OCI-LY1 (cell line): Measurements from ENCODE around the gene CCDC12.

Experiments used
- H2AFZ ChIP-seq: fragments of 200-600 bp; sonication (generic), shearing (Covaris generic); 2 replicates; pipeline ENCODE4 v1.6.0; 2014; ENCODE audit warnings: antibody characterized with exemption, mild to moderate bottlenecking, low read length
- H3F3A ChIP-seq: fragments of 200-600 bp; sonication (generic), shearing (Covaris generic); 2 replicates; pipeline ENCODE4 v1.6.0; 2014; ENCODE audit warnings: mild to moderate bottlenecking, antibody characterized with exemption, low read length, moderate library complexity; ENCODE audit not compliant: insufficient read depth
- H3K27ac ChIP-seq: fragments of 200-600 bp; sonication (generic); 2 replicates; pipeline ENCODE4 v1.5.1; 2014; ENCODE audit warnings: low read length, mixed run types, mild to moderate bottlenecking, low read depth; ENCODE audit not compliant: poor library complexity, severe bottlenecking
- H3K27me3 ChIP-seq: fragments of 200-600 bp; sonication (generic); 2 replicates; pipeline ENCODE4 v1.6.0; 2014; ENCODE audit warnings: antibody characterized with exemption, mild to moderate bottlenecking, low read length, moderate library complexity; ENCODE audit not compliant: insufficient read depth
- H3K36me3 ChIP-seq: fragments of 200-600 bp; sonication (generic); 2 replicates; pipeline ENCODE4 v1.6.1; 2014; ENCODE audit warnings: mild to moderate bottlenecking, antibody characterized with exemption, low read length, moderate library complexity, mixed read lengths; ENCODE audit not compliant: insufficient read depth
- H3K4me1 ChIP-seq: fragments of 200-600 bp; sonication (generic); 2 replicates; pipeline ENCODE4 v1.5.1; 2014; ENCODE audit warnings: mild to moderate bottlenecking, low read length, moderate library complexity; ENCODE audit not compliant: insufficient read depth, severe bottlenecking
- H3K4me2 ChIP-seq: fragments of 200-600 bp; sonication (generic), shearing (Covaris generic); 2 replicates; pipeline ENCODE4 v1.6.1; 2014; ENCODE audit warnings: low read length
- H3K4me3 ChIP-seq: fragments of 200-600 bp; sonication (generic); 2 replicates; pipeline ENCODE4 v1.5.1; 2014; ENCODE audit warnings: low read length, low read depth, mild to moderate bottlenecking, mixed read lengths; ENCODE audit not compliant: poor library complexity, severe bottlenecking
- H3K79me2 ChIP-seq: fragments of 200-600 bp; shearing (Covaris generic); 2 replicates; pipeline ENCODE4 v1.6.1; 2016; ENCODE audit warnings: mixed run types, low read length, mixed read lengths; ENCODE audit not compliant: insufficient read depth
- H3K9ac ChIP-seq: fragments of 200-600 bp; sonication (generic), shearing (Covaris generic); 2 replicates; pipeline ENCODE4 v1.6.1; 2014; ENCODE audit warnings: mild to moderate bottlenecking, low read length, mixed read lengths
- H3K9me2 ChIP-seq: fragments of 200-600 bp; sonication (generic), shearing (Covaris generic); 2 replicates; pipeline ENCODE4 v1.6.1; 2014; ENCODE audit warnings: low read depth, mild to moderate bottlenecking, low read length, mixed read lengths
- H3K9me3 ChIP-seq: fragments of 200-600 bp; shearing (Covaris generic); 2 replicates; pipeline ENCODE4 v1.6.1; 2014; ENCODE audit warnings: low read length, mixed read lengths
- H4K20me1 ChIP-seq: fragments of 200-600 bp; sonication (generic), shearing (Covaris generic); 2 replicates; pipeline ENCODE4 v1.6.0; 2016; ENCODE audit warnings: mild to moderate bottlenecking, low read length; ENCODE audit not compliant: insufficient read depth
- EZH2 ChIP-seq: fragments of 200-600 bp; sonication (generic), shearing (Covaris generic); IDR thresholded peaks from 2 replicates; pipeline ENCODE4 v1.8.0; 2017; ENCODE audit warnings: borderline replicate concordance, mixed run types, mild to moderate bottlenecking, antibody characterized with exemption, low read length, moderate library complexity, mixed read lengths
- TF ChIP-seq, protein P1 (sequence below): fragments of 200-600 bp; sonication (generic), shearing (Covaris generic); IDR thresholded peaks from 2 replicates; pipeline ENCODE4 v1.5.1; 2017; ENCODE audit warnings: mild to moderate bottlenecking, antibody characterized with exemption, low read length, moderate library complexity, mixed read lengths

CCDC12 gene

GRCh38 chr3:46923559-46924350 is 52.8 kb downstream of the CCDC12 start:
- Histone ChIP-seq H3K4me1 (peaks cover 31% of the 10 kb centered on the region), H3K79me2 (no peaks in the 10 kb centered on the region), H4K20me1 (no peaks in the 10 kb centered on the region), H3K27me3 (no peaks in the 10 kb centered on the region), H3F3A (peaks cover 8% of the 10 kb centered on the region; the same call in 1 of the 2 replicates), H3K9me3 (no peaks in the 10 kb centered on the region; the same call in 1 of the 2 replicates), H3K9ac (no peak overlapping the region), H3K4me2 (no peak overlapping the region), H3K9me2 (no peaks in the 10 kb centered on the region), H3K27ac (no peak overlapping the region), H2AFZ (no peak overlapping the region), H3K36me3 (peaks cover 82% of the 10 kb centered on the region), H3K4me3 (no peak overlapping the region)
- TF ChIP-seq EZH2, result no peak
- TF ChIP-seq, protein P1, sequence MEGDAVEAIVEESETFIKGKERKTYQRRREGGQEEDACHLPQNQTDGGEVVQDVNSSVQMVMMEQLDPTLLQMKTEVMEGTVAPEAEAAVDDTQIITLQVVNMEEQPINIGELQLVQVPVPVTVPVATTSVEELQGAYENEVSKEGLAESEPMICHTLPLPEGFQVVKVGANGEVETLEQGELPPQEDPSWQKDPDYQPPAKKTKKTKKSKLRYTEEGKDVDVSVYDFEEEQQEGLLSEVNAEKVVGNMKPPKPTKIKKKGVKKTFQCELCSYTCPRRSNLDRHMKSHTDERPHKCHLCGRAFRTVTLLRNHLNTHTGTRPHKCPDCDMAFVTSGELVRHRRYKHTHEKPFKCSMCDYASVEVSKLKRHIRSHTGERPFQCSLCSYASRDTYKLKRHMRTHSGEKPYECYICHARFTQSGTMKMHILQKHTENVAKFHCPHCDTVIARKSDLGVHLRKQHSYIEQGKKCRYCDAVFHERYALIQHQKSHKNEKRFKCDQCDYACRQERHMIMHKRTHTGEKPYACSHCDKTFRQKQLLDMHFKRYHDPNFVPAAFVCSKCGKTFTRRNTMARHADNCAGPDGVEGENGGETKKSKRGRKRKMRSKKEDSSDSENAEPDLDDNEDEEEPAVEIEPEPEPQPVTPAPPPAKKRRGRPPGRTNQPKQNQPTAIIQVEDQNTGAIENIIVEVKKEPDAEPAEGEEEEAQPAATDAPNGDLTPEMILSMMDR, result peak; percentile 85

- Histone ChIP-seq H2AFZ (no peak overlapping the region), H3K36me3 (peaks cover 83% of the 10 kb centered on the region), H3K27ac (no peak overlapping the region), H3K9me2 (no peaks in the 10 kb centered on the region), H3K4me1 (peaks cover 24% of the 10 kb centered on the region), H3K9me3 (peaks cover 3% of the 10 kb centered on the region; the same call in 1 of the 2 replicates), H3K79me2 (no peaks in the 10 kb centered on the region), H3K4me2 (no peak overlapping the region), H3K27me3 (no peaks in the 10 kb centered on the region), H3F3A (0 out of 2 replicates have a peak, but pooled peaks cover under 1% of the 10 kb centered on the region), H3K4me3 (no peak overlapping the region), H4K20me1 (no peaks in the 10 kb centered on the region), H3K9ac (no peak overlapping the region)
- TF ChIP-seq, protein P1, result no peak
- no peak for TF ChIP-seq EZH2
These were observed 53.5 kb downstream of the CCDC12 start for GRCh38 chr3:46922871-46923558.

DNA sequence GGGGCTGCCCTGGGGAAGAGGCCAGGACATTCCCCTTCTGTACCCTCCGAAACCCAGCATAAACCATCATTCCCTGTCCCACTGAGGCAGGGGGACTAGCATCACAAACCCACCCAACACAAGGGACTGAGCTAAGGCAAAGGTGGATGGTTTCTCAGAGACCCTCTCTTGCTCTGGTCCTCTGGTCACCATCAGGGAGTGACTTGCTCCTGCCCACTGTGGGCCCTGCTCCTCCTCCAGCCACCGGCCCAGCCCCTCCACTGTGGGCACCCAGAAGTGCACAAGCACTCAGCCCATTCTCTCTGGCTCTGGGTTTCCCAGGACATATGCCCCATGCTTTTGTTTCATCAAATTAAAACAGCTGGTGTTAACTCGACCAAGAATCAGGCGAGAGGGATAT is 54.1 kb downstream of the CCDC12 start:
- no peaks in the 10 kb centered on the region for H3F3A ChIP-seq
- no peak overlapping the region for H3K27ac ChIP-seq
- no peak overlapping the region for H2AFZ ChIP-seq
- H3K9ac ChIP-seq, result no peak overlapping the region
- TF ChIP-seq EZH2, result no peak
- TF ChIP-seq, protein P1, result no peak
- no peak overlapping the region for H3K4me2 ChIP-seq
- H3K4me1 ChIP-seq, result peaks cover 18% of the 10 kb centered on the region
- H3K36me3 ChIP-seq, result peaks cover 89% of the 10 kb centered on the region
- no peaks in the 10 kb centered on the region for H3K79me2 ChIP-seq
- H3K27me3 ChIP-seq, result no peaks in the 10 kb centered on the region
- peaks cover 8% of the 10 kb centered on the region; the same call in 1 of the 2 replicates for H3K9me3 ChIP-seq
- no peaks in the 10 kb centered on the region for H3K9me2 ChIP-seq
- H4K20me1 ChIP-seq, result no peaks in the 10 kb centered on the region
- H3K4me3 ChIP-seq, result no peak overlapping the region
